HepG2 (cell line): Measurements from ENCODE around the gene MAPK6. TPM values are rescaled to one million over a fixed set of nuclear protein-coding genes. Genes with fewer than 3 reads are reported as not detected.

Experiments used
- GABPA ChIP-seq, 2 experiments: IDR thresholded peaks; 2 replicates each; pipeline ENCODE4 v1.6.1; 2011 to 2016; ENCODE audit warnings: low read depth in 2 of 2, low read length in 1 of 2, missing biosample characterization in 1 of 2, missing genetic modification characterization in 1 of 2
- GPN1 ChIP-seq: sonication (generic); formaldehyde crosslinking; IDR thresholded peaks from 2 replicates; pipeline ENCODE4 v1.5.1; 2020; ENCODE audit warnings: missing genetic modification reagents, borderline replicate concordance
- KLF6 ChIP-seq: IDR thresholded peaks from 2 replicates; pipeline ENCODE4 v1.8.0; 2016; ENCODE audit warnings: missing biosample characterization, missing genetic modification reagents
- LCORL ChIP-seq, 2 experiments: fragments of 450-650 bp in 1 of 2; sonication (generic) in 1 of 2; formaldehyde crosslinking in 1 of 2; IDR thresholded peaks; 2 replicates each; pipeline versions ENCODE4 v1.5.0 to v1.6.1; 2017 to 2020; ENCODE audit warnings: antibody characterized with exemption in 1 of 2, missing genetic modification reagents in 1 of 2
- MBNL3 ChIP-seq: fragments of 250-450 bp; sonication (Bioruptor Pico); conservative IDR thresholded peaks from 2 replicates; pipeline ENCODE4 v1.8.0; 2022; ENCODE audit warnings: mild to moderate bottlenecking, inconsistent platforms
- POLR2G ChIP-seq: fragments of 200-400 bp; formaldehyde crosslinking; IDR thresholded peaks from 2 replicates; pipeline ENCODE4 v1.6.1; 2018; ENCODE audit warnings: mild to moderate bottlenecking, low read depth, low read length, moderate library complexity
- PRDM4 ChIP-seq: sonication (generic); formaldehyde crosslinking; IDR thresholded peaks from 2 replicates; pipeline ENCODE4 v1.9.0; 2021; ENCODE audit warnings: missing genetic modification reagents, borderline replicate concordance
- SAP130 ChIP-seq: IDR thresholded peaks from 2 replicates; pipeline ENCODE4 v1.6.1; 2016; ENCODE audit warnings: low read depth
- SETDB1 ChIP-seq: sonication (generic); formaldehyde crosslinking; IDR thresholded peaks from 2 replicates; pipeline ENCODE4 v1.5.1; 2020; ENCODE audit warnings: missing genetic modification reagents, mild to moderate bottlenecking, borderline replicate concordance
- ZC3H13 ChIP-seq: sonication (generic); formaldehyde crosslinking; IDR thresholded peaks from 2 replicates; pipeline ENCODE4 v1.8.1; 2023; ENCODE audit warnings: mild to moderate bottlenecking, missing genetic modification reagents, moderate library complexity
- ZNF326 ChIP-seq: sonication (generic); formaldehyde crosslinking; IDR thresholded peaks from 2 replicates; pipeline ENCODE4 v1.4.0; 2020; ENCODE audit warnings: missing genetic modification reagents, borderline replicate concordance
- ZNF597 ChIP-seq: sonication (generic); formaldehyde crosslinking; IDR thresholded peaks from 2 replicates; pipeline ENCODE4 v1.5.0; 2020; ENCODE audit warnings: missing genetic modification reagents
- ZNF777 ChIP-seq: sonication (generic); formaldehyde crosslinking; IDR thresholded peaks from 2 replicates; pipeline ENCODE4 v1.4.0; 2020; ENCODE audit warnings: missing genetic modification reagents
- ZNF83 ChIP-seq: sonication (generic); formaldehyde crosslinking; IDR thresholded peaks from 2 replicates; pipeline ENCODE4 v1.4.0; 2020; ENCODE audit warnings: missing genetic modification reagents, mild to moderate bottlenecking, borderline replicate concordance
- ZSCAN22 ChIP-seq: sonication (generic); formaldehyde crosslinking; IDR thresholded peaks from 2 replicates; pipeline ENCODE4 v1.4.0; 2020; ENCODE audit warnings: mild to moderate bottlenecking, missing genetic modification reagents
- polyA plus RNA-seq, 8 experiments: library from polyadenylated mRNA; depleted of rRNA in 3 of 8; stranded (reverse) in 7 of 8; unstranded in 1 of 8; fragments of >200 nt; fragmentation: Illumina TruSeq in 4 of 8; extraction: Trizol in 4 of 8; gene quantifications; 2 replicates each; pipeline versions ENCODE4 v1.2.1 to v1.2.3, GENCODE V29; 2011 to 2016; ENCODE audit warnings: low read depth in 4 of 8, missing spikeins in 1 of 8, mixed read lengths in 1 of 8; ENCODE audit not compliant: insufficient read depth in 1 of 8
- total RNA-seq, 5 experiments: library from RNA; depleted of rRNA; stranded (reverse); fragments of >200 nt; fragmentation: Illumina TruSeq; extraction: Trizol; gene quantifications; 2 replicates each; pipeline ENCODE4 v1.2.3, GENCODE V29; 2016; ENCODE audit warnings: low read depth in 1 of 5
- TF ChIP-seq, protein P1 (sequence below): IDR thresholded peaks from 2 replicates; pipeline ENCODE4 v1.6.1; 2016; ENCODE audit warnings: low read depth, missing genetic modification reagents, missing compliant biosample characterization
- TF ChIP-seq, protein P2 (sequence below): sonication (generic); formaldehyde crosslinking; IDR thresholded peaks from 2 replicates; pipeline ENCODE4 v1.4.0; 2020; ENCODE audit warnings: missing genetic modification reagents, borderline replicate concordance

Gene MAPK6
- total and polyA plus RNA-seq, 2 of the 13 experiments (the other 11 are each of a cell fraction or from before 2014, with no cell fraction given) = 89.5 to 99.7 TPM

GRCh38 chr15:52018693-52019393 is at the start of gene MAPK6 (continued):
- TF ChIP-seq, protein P1, sequence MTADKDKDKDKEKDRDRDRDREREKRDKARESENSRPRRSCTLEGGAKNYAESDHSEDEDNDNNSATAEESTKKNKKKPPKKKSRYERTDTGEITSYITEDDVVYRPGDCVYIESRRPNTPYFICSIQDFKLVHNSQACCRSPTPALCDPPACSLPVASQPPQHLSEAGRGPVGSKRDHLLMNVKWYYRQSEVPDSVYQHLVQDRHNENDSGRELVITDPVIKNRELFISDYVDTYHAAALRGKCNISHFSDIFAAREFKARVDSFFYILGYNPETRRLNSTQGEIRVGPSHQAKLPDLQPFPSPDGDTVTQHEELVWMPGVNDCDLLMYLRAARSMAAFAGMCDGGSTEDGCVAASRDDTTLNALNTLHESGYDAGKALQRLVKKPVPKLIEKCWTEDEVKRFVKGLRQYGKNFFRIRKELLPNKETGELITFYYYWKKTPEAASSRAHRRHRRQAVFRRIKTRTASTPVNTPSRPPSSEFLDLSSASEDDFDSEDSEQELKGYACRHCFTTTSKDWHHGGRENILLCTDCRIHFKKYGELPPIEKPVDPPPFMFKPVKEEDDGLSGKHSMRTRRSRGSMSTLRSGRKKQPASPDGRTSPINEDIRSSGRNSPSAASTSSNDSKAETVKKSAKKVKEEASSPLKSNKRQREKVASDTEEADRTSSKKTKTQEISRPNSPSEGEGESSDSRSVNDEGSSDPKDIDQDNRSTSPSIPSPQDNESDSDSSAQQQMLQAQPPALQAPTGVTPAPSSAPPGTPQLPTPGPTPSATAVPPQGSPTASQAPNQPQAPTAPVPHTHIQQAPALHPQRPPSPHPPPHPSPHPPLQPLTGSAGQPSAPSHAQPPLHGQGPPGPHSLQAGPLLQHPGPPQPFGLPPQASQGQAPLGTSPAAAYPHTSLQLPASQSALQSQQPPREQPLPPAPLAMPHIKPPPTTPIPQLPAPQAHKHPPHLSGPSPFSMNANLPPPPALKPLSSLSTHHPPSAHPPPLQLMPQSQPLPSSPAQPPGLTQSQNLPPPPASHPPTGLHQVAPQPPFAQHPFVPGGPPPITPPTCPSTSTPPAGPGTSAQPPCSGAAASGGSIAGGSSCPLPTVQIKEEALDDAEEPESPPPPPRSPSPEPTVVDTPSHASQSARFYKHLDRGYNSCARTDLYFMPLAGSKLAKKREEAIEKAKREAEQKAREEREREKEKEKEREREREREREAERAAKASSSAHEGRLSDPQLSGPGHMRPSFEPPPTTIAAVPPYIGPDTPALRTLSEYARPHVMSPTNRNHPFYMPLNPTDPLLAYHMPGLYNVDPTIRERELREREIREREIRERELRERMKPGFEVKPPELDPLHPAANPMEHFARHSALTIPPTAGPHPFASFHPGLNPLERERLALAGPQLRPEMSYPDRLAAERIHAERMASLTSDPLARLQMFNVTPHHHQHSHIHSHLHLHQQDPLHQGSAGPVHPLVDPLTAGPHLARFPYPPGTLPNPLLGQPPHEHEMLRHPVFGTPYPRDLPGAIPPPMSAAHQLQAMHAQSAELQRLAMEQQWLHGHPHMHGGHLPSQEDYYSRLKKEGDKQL (CRISPR knock-in tag) = 0 out of 2 replicates have a peak, but pooled peaks have one; percentile 38
- TF ChIP-seq GABPA (IDR thresholded peaks at IDR 0.05; ENCODE audit: low read depth, low read length) = no peak
- no peak for TF ChIP-seq GABPA (CRISPR knock-in tag; IDR thresholded peaks at IDR 0.05; ENCODE audit: low read depth)
- peak; percentile 86 for TF ChIP-seq POLR2G
- no peak for TF ChIP-seq LCORL (IDR thresholded peaks at IDR 0.05)
- TF ChIP-seq LCORL (CRISPR knock-in tag; IDR thresholded peaks at IDR 0.05) = peak; percentile 81
- TF ChIP-seq GPN1 (CRISPR knock-in tag) = no peak
- TF ChIP-seq SAP130 = peak; percentile 89
- no peak for TF ChIP-seq KLF6 (CRISPR knock-in tag)
- peak; percentile 70 for TF ChIP-seq ZNF83 (CRISPR knock-in tag)
- TF ChIP-seq SETDB1 (CRISPR knock-in tag) = no peak
- TF ChIP-seq, protein P2, sequence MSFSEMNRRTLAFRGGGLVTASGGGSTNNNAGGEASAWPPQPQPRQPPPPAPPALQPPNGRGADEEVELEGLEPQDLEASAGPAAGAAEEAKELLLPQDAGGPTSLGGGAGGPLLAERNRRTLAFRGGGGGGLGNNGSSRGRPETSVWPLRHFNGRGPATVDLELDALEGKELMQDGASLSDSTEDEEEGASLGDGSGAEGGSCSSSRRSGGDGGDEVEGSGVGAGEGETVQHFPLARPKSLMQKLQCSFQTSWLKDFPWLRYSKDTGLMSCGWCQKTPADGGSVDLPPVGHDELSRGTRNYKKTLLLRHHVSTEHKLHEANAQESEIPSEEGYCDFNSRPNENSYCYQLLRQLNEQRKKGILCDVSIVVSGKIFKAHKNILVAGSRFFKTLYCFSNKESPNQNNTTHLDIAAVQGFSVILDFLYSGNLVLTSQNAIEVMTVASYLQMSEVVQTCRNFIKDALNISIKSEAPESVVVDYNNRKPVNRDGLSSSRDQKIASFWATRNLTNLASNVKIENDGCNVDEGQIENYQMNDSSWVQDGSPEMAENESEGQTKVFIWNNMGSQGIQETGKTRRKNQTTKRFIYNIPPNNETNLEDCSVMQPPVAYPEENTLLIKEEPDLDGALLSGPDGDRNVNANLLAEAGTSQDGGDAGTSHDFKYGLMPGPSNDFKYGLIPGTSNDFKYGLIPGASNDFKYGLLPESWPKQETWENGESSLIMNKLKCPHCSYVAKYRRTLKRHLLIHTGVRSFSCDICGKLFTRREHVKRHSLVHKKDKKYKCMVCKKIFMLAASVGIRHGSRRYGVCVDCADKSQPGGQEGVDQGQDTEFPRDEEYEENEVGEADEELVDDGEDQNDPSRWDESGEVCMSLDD (CRISPR knock-in tag) = no peak; the same call in 1 of the 2 replicates
- TF ChIP-seq ZNF597 (CRISPR knock-in tag) = no peak
- no peak for TF ChIP-seq PRDM4 (CRISPR knock-in tag)
- no peak for TF ChIP-seq ZNF326 (CRISPR knock-in tag)
- peak; percentile 11; the same call in 1 of the 2 replicates for TF ChIP-seq ZNF777
- no peak for TF ChIP-seq MBNL3 (CRISPR knock-in tag)
- no peak for TF ChIP-seq ZSCAN22 (CRISPR knock-in tag)
- peak; percentile 92 for TF ChIP-seq ZC3H13
